Upper lobe of right lung (tissue), 1 donor: ENCODE results near the gene SLC25A21. TPM values are rescaled to one million over a fixed set of nuclear protein-coding genes. Genes with fewer than 3 reads are reported as not detected.

Experiments used
- ATAC-seq: fragments of 200-7000 bp; cut with Tn5 transposase; one replicate; pipeline ENCODE4 v1.9.1; 2020; ENCODE audit warnings: mild to moderate bottlenecking, moderate library complexity
- DNase-seq: peaks from one replicate; pipeline ENCODE4 v3.0.0-alpha.2; 2020
- H3K27ac ChIP-seq: fragments of 200-600 bp; one replicate; pipeline ENCODE4 v1.8.0; 2022
- H3K27me3 ChIP-seq: fragments of 200-600 bp; one replicate; pipeline ENCODE4 v1.8.0; 2022; ENCODE audit warnings: mild to moderate bottlenecking
- H3K36me3 ChIP-seq: fragments of 200-600 bp; one replicate; pipeline ENCODE4 v1.8.0; 2022
- H3K4me1 ChIP-seq: fragments of 200-600 bp; one replicate; pipeline ENCODE4 v1.8.0; 2022
- H3K4me3 ChIP-seq: fragments of 200-600 bp; one replicate; pipeline ENCODE4 v1.8.0; 2022; ENCODE audit warnings: mild to moderate bottlenecking
- H3K9me3 ChIP-seq: fragments of 200-600 bp; one replicate; pipeline ENCODE4 v1.8.0; 2022
- intact Hi-C: fragments of 100-400 bp; cut with DNase I; formaldehyde crosslinking; loops from one replicate; pipeline ENCODE4 v1.11.0; 2022
- total RNA-seq: library from RNA; stranded (reverse); fragmentation: NEBNext Ultra II Directional; extraction: Animal tissue kit (Norgen Biotek cat#: 25700); gene quantifications from one replicate; pipeline ENCODE4 v1.2.1, GENCODE V29; 2021
- TF ChIP-seq, protein P1 (sequence below): fragments of 200-600 bp; IDR thresholded peaks from one replicate; pipeline ENCODE4 v1.8.0; 2022; ENCODE audit warnings: antibody characterized with exemption
- donor health status: DM: no; HTN: yes; CAD: no; lungs with severe emphysema.

Gene SLC25A21
- total RNA-seq, 1 donor from 2014 or later: 0.35 TPM

DNA sequence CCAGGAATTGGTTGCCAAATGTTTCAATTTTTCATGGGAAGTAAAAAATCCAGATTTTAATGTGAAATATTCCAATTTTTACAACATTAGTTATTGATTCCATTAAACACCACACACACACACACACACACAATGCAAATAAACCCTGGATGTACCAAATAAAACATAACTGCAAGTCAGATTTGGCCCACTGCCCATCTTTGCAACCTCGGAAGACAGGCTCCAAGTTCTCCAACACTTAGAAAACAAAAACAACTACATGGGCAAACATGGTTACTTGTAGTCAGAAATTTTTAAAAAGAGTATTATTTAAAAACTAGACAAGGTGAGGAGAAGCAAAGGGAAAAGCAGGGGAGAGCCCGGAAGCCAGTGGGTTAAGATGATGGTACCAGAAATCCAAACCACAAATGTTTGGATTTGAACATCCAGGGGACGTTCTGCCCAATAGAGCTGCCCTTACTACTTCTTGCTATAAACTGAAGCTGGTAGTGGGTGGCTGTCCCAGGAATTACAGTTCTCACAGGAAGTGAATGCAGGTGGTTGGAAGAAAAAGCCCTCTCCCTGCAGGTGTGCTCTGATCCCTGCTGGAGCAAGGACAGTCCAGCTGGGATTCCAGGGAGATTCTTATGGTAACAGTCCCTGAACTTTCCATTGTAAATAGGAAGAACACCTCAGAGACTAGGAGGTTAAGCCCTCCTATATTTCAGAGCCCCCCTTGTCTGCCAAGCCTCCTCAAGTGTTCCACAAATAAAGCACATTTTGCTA, 111.7 kb downstream of the SLC25A21 start:
- intact Hi-C loops: no loop called here
- Histone ChIP-seq H3K27ac (no peak overlapping the region), H3K4me1 (no peaks in the 10 kb centered on the region), H3K4me3 (no peak overlapping the region), H3K9me3 (no peaks in the 10 kb centered on the region), H3K27me3 (no peaks in the 10 kb centered on the region), H3K36me3 (no peaks in the 10 kb centered on the region)
- ATAC-seq (no peak), DNase-seq (no peak)
- TF ChIP-seq, protein P1, sequence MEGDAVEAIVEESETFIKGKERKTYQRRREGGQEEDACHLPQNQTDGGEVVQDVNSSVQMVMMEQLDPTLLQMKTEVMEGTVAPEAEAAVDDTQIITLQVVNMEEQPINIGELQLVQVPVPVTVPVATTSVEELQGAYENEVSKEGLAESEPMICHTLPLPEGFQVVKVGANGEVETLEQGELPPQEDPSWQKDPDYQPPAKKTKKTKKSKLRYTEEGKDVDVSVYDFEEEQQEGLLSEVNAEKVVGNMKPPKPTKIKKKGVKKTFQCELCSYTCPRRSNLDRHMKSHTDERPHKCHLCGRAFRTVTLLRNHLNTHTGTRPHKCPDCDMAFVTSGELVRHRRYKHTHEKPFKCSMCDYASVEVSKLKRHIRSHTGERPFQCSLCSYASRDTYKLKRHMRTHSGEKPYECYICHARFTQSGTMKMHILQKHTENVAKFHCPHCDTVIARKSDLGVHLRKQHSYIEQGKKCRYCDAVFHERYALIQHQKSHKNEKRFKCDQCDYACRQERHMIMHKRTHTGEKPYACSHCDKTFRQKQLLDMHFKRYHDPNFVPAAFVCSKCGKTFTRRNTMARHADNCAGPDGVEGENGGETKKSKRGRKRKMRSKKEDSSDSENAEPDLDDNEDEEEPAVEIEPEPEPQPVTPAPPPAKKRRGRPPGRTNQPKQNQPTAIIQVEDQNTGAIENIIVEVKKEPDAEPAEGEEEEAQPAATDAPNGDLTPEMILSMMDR: no peak

GRCh38 chr14:37057776-37058175, 114.6 kb downstream of the SLC25A21 start:
- Histone ChIP-seq H3K36me3 (no peaks in the 10 kb centered on the region), H3K9me3 (peaks cover 6% of the 10 kb centered on the region), H3K27me3 (no peaks in the 10 kb centered on the region), H3K4me1 (no peaks in the 10 kb centered on the region), H3K4me3 (no peak overlapping the region), H3K27ac (no peak overlapping the region)
- intact Hi-C loops: no loop called here
- TF ChIP-seq, protein P1: no peak
- DNase-seq (no peak), ATAC-seq (no peak)

DNA sequence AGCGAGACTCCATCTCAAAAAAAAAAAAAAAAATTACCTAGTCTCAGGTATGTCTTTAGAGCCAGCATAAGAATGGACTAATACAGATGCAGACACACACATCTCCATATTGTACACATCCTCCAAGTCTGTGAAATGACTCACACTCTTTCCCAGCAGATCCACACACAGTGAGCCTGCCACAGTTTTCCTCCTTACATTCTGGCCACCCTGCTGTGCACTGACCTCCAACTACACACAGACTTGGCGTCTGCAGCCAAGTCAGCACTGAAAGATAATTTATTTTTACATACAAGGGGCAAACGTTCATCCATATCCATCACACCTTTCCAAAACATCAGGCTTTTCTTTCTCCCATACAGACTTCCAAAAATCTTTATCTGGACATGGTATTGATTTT, 115.9 kb downstream of the SLC25A21 start:
- Histone ChIP-seq H3K36me3 (no peaks in the 10 kb centered on the region), H3K4me3 (no peak overlapping the region), H3K9me3 (peaks cover 6% of the 10 kb centered on the region), H3K4me1 (no peaks in the 10 kb centered on the region), H3K27me3 (no peaks in the 10 kb centered on the region), H3K27ac (no peak overlapping the region)
- ATAC-seq: no peak
- no peak for DNase-seq
- intact Hi-C loops: no loop called here
- TF ChIP-seq, protein P1: no peak

DNA sequence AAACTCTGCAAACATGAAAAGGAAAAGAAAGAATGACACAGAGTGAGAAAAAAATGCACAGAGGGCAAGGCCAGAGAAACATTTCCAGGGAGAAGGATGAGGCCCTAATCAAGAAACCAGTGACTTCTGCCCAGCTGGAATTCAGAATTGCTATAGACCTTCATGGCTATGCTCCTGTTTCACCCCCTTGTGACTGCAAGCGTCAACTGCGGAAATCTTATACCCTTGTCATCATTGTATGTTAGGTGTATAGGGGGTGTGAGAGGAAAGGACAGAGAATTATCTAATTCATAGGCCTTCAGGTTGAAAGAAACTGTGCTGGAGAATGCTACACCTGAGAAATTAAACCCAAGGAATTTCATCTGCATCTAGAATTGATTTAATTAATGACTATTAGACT, 117.5 kb downstream of the SLC25A21 start:
- TF ChIP-seq, protein P1: no peak
- Histone ChIP-seq H3K4me1 (no peaks in the 10 kb centered on the region), H3K36me3 (no peaks in the 10 kb centered on the region), H3K27ac (no peak overlapping the region), H3K27me3 (no peaks in the 10 kb centered on the region), H3K9me3 (peaks cover 6% of the 10 kb centered on the region), H3K4me3 (no peak overlapping the region)
- DNase-seq: no peak
- intact Hi-C loops: no loop called here
- no peak for ATAC-seq

DNA sequence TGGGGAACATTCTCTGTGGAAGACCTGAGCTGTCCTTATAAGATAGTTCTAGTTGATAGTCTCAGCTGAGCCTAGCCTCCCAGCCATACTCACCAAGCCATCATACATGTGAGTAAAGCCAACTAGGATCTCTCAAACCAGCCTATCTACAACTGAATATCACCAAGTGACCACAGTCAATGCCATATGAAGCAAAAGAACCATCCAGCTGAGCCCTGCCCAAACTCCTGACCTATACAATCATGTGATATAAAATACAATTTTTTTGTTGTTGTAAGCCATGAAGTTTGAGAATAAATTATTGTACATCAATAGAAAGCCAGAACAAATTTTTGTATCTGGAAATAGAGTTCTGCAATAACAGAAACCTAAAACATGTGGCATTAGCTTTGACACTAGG, 118.3 kb downstream of the SLC25A21 start:
- DNase-seq (no peak), ATAC-seq (no peak)
- Histone ChIP-seq H3K27me3 (no peaks in the 10 kb centered on the region), H3K4me1 (no peaks in the 10 kb centered on the region), H3K36me3 (no peaks in the 10 kb centered on the region), H3K27ac (no peak overlapping the region), H3K9me3 (peaks cover 6% of the 10 kb centered on the region), H3K4me3 (no peak overlapping the region)
- intact Hi-C loops: no loop called here
- TF ChIP-seq, protein P1: no peak
